ENCODE data around the gene CAMK2B.

DNA sequence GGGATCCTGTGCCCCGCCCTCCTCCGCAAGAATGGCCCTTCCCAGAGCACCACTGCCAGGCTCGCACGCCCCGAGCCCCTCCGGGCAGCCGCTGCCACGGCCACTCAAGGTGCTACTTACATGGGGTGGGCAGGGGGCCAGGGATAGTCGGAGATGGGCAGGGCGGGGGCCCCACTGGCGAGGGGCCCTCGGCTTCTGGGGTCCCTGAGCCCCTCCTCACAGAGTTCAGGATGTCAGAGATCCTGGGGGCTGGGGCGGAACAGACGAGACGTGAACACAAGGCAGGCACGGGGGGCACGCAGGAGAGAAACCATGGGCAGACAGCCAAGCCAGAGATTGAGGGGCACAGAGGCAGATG lies 99.0 kb downstream of the CAMK2B start:
- TF ChIP-seq, protein P1, sequence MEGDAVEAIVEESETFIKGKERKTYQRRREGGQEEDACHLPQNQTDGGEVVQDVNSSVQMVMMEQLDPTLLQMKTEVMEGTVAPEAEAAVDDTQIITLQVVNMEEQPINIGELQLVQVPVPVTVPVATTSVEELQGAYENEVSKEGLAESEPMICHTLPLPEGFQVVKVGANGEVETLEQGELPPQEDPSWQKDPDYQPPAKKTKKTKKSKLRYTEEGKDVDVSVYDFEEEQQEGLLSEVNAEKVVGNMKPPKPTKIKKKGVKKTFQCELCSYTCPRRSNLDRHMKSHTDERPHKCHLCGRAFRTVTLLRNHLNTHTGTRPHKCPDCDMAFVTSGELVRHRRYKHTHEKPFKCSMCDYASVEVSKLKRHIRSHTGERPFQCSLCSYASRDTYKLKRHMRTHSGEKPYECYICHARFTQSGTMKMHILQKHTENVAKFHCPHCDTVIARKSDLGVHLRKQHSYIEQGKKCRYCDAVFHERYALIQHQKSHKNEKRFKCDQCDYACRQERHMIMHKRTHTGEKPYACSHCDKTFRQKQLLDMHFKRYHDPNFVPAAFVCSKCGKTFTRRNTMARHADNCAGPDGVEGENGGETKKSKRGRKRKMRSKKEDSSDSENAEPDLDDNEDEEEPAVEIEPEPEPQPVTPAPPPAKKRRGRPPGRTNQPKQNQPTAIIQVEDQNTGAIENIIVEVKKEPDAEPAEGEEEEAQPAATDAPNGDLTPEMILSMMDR (IDR thresholded peaks at IDR 0.05; ENCODE audit: low read depth, low read length, poor library complexity, severe bottlenecking): no peak
- no peak for TF ChIP-seq EZH2phosphoT487 (IDR thresholded peaks at IDR 0.05; ENCODE audit: borderline replicate concordance, low read length)
